ENCODE results near the gene LRRC4.

LRRC4 gene

GRCh38 chr7:128027485-128027980, 3.7 kb downstream of the LRRC4 start:
- no peak for DNase-seq

- no peak for DNase-seq
These were observed 4.7 kb downstream of the LRRC4 start for GRCh38 chr7:128026551-128026950.

GRCh38 chr7:128025819-128026218, 5.4 kb downstream of the LRRC4 start:
- DNase-seq, result no peak

DNA sequence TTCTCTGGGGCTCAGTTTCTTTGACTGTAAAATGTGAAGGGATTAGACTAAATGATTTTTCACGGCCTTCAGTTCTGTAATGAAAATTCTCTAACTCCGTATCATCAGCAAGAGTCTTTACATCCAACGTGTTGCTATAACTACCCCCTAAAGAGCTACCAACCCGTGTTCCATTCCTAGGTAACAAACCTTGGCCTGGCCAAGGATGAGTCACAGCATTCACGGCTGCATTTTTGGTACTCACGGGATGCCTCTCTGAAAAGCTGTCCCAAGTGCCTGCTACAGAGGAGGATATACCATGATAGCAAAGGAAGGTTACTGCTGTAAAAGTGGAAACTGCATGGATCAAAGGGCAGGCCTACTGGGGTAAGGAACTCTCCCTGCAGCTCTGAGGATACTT, 5.9 kb downstream of the LRRC4 start:
- peak; percentile 26 for DNase-seq

- no peak for DNase-seq
These were observed 7.1 kb downstream of the LRRC4 start for GRCh38 chr7:128024151-128024550.

GRCh38 chr7:128022631-128023532, 8.4 kb downstream of the LRRC4 start:
- DNase-seq, result peak; percentile 36

GRCh38 chr7:128021366-128021765, 9.9 kb downstream of the LRRC4 start:
- peak; percentile 54 for DNase-seq

DNA sequence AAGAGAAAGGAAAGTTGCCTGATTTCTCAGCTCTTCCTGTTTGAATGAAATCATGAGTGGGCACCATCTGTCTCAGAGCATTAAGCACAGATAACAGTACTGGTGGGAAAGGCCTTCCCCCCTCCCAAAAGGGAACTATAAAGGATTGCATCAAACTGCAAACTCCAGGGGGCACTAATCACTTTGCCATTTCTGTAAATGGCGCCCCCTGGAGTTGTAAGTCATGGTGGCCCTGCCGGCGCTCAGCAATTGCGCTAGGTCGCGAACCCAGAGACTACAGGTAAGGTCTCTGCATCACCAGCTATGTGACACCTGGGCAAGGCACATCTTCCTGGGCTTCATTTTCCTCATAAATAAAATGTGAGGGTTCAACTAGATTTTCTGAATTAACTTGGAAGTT, 11.1 kb downstream of the LRRC4 start:
- no peak for DNase-seq

DNA sequence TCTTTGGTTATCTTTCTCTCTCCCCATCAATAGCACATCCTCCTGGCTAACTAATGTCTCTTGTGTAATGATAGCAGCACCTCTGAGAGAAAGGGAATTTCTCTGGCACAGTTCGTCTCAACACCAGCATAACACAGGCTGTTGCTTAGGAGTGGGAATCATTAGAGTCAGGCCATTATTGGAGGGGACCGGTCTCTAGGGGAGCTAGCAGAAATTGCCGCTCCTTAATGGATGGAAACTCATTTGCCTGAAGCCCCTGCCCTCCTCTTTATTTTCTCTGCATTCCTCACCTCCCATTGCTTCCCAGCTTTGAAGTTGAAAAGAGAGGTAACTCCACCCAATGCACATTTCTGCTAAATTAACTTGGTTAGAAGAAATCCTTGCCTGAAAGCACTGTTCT, 11.9 kb downstream of the LRRC4 start:
- DNase-seq, result no peak

DNA sequence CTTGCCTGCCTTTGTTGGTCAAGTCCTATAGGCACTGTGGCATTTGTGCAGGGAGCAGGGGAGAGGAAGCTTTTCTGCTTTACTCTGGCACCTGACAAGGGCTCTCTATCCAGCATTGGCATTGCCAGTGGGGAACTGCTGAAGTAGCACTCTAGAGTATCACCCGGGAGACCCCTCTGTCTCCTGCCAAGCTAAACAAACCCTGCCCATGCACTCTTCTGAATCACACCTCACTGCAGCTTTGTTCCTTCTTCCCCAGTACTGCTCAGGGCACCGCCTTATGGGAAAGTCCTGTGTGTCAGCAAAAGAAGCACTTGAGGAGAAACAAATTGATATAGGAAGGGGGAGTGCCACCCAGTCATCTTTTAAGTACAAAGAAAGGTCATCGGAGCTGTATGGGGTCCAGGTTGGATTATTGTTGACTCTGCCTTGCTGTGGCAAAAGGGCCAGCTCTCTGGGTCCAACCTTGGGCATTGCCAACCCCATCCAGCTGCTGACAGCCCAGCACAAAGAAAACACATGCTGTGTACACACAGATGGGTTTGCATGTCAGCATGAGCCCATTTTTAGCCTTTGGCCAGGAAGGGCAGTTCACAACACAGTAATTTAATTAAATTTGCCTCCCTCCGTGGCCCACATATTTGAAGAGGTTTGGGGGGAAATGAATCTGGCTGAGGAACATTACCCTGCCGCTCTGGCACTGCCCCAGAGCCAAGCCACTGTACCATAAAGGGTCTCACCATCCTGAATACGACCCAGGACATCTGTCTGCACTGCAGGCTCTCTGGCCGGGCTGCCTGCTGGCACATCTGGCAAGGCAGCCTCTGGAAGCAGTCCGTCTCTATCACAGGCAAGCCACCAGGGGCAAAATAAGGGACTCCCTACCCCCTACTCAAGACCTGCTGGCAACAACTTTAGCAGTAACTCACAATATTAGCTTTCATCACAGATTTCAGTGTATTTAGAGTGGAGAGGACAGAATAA, 13.1 kb downstream of the LRRC4 start:
- no peak for DNase-seq

- no peak for DNase-seq
These were observed 13.8 kb downstream of the LRRC4 start for GRCh38 chr7:128017460-128017859.

GRCh38 chr7:128014811-128015210, 16.4 kb downstream of the LRRC4 start:
- DNase-seq, result no peak

DNA sequence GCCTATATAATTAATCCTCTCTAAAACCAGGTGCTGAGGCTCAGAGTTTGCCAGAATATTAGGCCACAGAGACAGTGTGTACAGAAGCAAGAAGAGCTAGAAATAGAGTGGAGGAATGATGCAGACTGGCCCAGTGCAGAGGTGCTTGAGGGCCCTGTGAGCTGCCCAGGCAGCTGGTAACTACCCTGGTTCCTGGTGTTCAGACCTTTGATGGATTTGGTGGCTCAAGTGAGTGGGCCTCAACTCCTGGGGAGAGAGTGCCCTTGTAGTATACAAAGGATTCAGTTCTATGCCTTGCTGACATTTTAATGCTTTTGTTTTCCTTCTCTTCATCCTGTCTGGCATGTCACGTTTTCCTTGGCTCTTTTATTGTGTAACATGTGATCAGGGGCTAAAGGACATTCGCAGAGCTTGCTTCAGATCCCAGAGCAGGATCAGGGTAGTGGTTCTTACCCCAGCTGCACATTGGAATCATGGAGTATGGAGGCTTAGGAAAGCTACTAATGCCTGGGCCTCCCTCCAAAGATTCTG, 20.0 kb downstream of the LRRC4 start:
- DNase-seq, result no peak

DNA sequence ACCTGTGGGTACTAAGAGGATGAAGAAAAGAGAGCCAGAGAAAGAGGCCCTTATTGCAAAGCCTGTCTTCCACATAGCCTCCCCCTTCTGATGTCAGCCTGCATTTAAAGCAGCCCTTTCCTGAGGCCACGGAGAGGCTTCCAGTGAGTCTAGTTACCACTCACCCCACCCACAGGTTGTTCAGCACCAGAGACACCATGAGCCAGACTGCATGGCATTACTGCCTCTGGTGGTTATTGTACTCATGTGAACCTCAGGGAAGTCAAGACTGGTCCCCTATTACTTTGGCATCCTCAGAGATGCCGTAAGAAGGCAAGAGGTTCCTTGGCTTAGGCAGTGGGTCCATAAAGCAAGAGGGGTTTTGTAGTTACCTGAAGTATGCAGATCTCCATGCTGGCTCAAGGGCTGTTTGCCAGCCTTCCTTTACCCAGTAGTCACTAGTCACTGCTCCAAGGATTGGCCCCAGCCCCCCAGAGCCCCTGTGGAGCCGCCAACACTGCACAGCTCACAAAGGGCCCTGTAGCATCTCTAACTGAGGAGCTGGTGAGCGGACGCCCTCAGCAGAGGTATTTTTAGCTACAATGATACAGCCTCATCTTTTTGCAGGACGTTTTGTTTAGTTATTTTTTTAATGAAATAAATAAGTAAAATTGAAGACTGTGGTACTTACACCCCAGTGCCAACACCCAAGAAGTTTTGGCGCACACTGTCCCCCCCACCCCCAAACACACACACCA, 20.7 kb downstream of the LRRC4 start:
- DNase-seq, result no peak

DNA sequence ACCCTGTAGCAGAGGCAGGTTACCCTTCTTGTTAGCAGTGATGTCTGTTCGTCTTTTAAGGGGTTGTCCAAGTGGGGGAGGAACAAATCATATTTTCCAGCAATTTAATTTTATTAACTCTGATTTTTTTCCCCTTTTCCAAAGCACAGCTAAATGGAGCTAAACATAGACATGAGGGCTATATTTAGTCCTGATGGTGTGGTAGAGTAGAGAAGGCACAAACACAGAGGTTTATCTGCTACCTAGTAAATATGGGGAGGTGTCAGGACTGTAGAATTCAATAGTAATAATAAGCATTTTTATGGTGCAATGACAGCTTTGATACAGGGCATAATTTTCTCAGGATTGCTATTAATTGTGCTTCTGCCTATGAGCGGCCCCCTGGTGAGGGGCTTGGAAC, 22.5 kb downstream of the LRRC4 start:
- no peak for DNase-seq

GRCh38 chr7:128008141-128008540, 23.1 kb downstream of the LRRC4 start:
- no peak for DNase-seq

DNA sequence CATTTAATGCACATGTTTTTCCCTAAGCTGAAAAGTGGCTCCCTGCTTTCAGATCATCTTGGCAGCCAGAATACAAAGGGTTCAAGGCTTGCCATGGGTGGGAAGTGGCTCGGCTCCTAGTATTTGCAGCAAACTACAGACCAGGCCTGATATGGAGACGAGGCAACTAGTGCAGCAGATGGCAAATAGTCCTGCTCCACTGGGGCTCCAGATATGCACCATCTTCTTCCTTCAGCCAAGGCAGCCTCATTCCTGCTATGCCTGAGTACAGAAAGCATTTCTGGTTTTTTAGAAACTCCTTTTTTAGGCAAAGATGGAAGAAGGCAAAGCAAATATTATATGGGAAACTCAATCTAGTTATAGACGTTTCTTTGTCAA, 23.9 kb downstream of the LRRC4 start:
- DNase-seq, result no peak

- DNase-seq, result no peak
These were observed 24.5 kb downstream of the LRRC4 start for GRCh38 chr7:128006550-128007302.

DNA sequence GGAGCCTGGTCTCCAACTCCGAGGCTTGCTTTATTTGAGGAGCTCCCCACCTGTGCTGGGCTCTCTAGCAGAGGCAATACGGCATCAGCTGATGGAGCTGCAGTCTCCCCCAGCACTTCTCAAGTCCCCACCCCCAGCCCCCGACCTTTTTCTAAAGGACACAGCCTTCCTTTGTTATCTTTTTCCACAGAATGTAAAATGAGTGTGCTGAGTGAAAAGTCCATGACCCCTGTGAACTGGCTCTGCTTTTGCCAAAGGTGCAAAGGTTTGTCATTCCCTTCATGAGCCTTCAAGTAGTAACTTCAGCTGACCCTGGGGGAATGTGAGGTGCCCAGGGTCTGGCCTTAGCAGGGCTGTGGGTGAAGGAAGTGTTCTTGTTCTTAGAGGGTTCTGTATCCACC, 25.5 kb downstream of the LRRC4 start:
- no peak for DNase-seq

- DNase-seq, result no peak
These were observed 26.1 kb downstream of the LRRC4 start for GRCh38 chr7:128005117-128005516.

GRCh38 chr7:128004623-128005022, 26.6 kb downstream of the LRRC4 start:
- DNase-seq, result no peak

DNA sequence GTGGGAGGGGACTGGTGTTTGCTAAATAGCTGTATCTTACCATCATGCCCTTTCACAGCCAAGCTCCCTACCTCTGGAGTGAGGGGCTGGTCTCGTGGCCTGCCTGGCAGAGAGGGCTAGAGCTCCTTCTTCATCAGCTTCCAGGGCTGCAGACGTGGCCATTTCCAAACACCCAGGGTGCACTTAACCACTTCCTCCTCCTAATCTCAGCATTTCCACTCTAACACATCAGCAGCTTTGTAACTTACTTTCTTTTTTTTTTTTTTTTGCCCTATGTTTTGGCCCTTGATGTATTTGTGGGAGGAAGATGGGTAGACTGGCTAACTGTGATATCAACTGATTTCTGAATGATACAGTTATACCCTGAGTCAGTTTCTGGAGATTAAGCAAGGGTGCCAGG, 27.4 kb downstream of the LRRC4 start:
- DNase-seq, result no peak
